Measurements from ENCODE around the gene DISP3.

Gene DISP3

GRCh38 chr1:11488966-11489625 lies 10.1 kb downstream of the DISP3 start:
- DNase-seq = no peak

DNA sequence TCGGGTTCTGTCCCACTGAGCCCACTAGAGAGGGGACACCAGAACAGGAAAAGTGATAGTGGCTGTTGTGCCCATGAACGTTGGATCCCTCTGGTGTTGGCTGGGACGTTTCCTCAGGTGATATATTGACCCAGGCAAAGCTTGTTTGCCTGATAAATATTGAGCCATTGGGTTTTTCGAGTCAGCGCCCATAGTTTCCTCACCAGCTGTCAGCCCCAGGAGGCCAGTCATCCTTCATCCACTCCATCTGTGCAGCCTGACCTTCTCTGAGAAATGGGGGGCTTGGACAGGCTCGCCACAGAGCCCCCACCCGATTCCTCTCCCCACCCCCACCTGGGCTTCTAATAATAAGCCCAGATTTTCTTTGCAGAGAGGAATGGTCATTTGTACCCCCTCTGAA lies 13.3 kb downstream of the DISP3 start:
- no peak for DNase-seq

- no peak for DNase-seq
These were observed 15.2 kb downstream of the DISP3 start for GRCh38 chr1:11493972-11494655.

DNA sequence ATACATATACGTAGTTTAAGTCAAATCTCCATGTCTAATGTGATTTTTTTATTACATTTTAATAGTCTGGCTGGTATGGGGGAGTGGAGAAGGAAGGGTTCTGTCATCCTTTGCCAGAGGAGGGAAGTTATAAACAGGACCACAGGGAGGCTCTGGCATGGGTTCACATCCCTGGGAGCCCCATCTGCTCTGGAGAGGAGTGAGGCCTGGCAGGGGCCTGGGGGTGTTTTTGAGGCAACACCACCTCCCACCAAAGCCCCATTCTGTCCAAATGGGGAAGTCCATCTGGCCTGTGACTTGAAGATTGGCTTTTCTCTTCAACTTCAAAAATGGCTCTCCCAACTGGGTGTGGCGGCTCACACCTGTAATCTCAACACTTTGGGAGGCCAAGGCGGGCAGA lies 15.8 kb downstream of the DISP3 start:
- DNase-seq = no peak

DNA sequence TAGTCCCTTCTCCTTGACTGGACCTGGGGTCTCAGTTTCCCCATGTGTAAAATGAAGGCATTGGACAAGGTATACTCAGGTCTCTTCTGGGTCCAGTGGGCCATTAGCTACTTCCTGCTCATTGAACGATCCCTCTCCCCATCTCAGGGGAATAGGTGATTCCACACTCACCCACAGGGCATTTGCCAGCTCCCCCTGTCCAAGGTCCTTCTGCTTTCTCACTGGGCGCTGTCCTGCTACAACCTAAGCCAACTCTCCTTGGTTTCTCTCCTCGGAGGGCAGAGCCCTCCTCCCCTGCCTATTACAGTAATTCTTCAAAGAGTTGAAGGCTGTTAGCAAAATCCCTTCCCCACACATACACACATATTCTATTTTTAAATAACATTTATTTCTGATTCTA lies 16.6 kb downstream of the DISP3 start:
- no peak for DNase-seq

GRCh38 chr1:11496551-11497080 lies 17.7 kb downstream of the DISP3 start:
- no peak for DNase-seq

DNA sequence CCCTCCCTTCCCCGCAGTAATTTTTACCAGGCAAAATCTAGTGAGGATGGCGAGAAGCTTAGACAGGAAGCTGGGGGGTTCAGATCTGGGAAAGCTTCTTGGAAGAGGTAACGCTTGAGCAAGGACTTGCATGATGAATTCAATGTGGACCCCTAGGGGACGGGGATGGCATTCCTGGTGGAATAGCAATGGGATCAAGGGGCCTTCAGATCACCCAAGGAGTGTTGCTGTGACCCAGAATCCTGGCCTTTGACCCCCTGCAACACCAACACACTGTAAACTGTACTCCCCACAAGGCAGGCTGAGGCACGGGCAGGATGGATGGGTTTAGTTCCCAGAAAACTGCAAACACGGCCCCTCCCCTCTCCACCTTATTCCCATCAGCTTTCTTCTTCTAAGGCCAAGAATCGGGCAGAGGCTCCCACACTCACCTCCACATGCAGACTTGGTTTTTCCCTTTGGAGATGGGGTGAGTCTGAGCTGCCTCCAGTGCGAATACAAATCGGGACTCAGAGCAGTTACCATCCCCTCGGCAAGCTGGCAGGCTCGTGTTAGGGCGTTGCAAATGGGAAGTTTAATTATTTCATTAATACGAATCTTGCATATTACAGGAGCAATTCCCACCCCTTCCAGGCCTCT lies 20.1 kb downstream of the DISP3 start:
- DNase-seq = no peak

GRCh38 chr1:11499601-11500331 lies 20.8 kb downstream of the DISP3 start:
- peak; percentile 6 for DNase-seq

GRCh38 chr1:11500881-11501280 lies 21.9 kb downstream of the DISP3 start:
- DNase-seq = no peak

- DNase-seq = no peak
These were observed 22.5 kb downstream of the DISP3 start for GRCh38 chr1:11501491-11501897.

DNA sequence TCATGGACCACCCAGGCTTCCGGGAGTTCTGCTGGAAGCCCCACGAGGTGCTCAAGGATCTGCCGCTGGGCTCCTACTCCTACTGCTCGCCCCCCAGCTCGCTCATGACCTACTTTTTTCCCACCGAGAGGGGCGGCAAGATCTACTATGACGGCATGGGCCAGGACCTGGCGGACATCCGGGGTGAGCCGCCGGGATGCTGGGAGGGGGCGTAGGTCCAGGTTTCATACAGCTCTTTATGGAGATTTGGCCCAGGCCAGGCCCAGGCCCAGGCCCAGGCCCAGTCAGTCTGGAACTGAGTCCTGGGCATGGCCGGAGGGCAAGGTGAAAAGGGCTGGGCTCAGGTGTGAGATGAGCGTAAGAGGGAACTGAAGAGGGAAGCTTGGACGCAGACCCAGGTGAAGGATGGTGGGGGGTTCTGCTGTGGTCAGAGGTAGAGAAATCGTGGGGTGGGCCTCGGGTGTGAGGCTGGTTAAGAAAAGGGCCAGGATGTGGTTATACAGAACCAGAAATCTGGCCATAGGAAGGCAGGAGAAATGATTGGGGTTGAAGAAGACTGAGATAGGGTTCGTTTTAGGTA lies 23.0 kb downstream of the DISP3 start:
- DNase-seq = no peak

DNA sequence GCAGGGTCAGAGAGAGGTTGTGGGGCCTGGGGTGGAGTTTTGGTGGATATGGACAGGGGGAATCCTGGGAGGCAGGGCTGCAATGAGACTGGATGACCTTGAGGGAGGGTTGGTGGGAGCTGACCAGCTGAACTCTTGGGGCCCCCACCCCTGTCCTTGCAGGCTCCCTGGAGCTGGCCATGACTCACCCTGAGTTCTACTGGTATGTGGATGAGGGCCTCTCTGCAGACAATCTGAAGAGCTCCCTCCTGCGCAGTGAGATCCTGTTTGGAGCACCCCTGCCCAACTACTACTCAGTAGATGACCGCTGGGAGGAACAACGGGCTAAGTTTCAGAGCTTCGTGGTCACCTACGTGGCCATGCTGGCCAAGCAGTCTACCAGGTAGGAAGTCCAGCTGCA lies 23.6 kb downstream of the DISP3 start:
- no peak for DNase-seq

DNA sequence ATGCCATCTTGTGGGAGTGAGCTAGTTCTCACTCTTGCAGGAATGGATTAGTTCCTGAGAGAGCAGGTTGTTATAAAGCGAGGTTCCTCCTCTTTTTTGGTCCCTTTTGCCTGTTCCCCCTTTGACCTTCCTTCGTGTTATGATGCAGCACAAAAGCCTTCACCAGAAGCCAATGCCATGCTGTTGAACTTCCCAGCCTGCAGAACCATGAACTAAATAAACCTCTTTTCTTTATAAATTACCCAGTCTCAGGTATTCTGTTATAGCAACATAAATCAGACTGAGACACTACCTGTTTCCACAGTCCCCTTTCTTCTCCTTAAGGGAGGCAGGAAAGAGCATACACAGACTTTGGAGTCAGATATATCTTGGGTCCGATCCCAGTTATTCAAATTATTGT lies 25.6 kb downstream of the DISP3 start:
- DNase-seq = no peak

DNA sequence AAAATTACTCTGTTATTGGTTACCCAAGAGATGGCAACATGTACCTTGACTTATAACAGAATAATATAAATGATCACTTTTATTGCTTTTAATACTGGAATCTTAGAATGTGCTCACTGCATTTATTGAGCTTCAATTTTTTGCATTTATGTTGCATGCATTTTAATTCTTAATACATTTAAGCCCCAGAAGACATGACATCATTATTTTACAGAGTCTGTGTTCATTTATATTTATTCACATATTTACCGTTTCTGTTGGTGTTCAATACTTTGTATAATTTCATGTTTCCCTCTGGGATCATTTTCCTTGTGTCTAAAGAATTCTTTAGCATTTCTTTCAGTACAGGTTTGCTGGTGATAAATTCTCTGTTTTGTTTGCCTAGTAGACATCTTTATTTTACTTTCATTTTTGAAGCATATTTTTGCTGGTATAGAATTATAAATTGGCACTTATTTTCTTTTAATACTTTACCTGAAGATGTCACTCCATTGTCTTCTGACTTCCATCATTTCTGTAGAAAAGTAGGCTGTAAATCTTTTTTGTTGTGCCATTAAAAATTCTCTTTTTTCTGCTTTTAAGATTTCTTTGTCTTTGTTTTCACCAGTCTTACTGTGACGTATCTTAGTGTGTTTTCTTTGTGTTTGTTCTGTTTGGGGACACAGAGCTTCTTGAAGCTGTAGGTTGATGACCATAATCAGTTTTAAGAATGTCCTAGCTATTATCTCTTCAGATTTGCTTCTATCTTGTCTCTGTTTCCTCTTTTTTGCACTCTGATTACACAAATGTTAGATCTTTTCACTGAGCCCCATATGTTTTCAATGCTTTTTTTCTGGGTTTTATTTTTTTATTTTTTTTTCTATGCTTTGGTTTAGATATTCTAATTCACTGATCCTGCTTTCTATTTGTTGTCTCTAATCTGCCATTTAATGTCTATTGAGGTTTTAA lies 26.9 kb downstream of the DISP3 start:
- no peak for DNase-seq

DNA sequence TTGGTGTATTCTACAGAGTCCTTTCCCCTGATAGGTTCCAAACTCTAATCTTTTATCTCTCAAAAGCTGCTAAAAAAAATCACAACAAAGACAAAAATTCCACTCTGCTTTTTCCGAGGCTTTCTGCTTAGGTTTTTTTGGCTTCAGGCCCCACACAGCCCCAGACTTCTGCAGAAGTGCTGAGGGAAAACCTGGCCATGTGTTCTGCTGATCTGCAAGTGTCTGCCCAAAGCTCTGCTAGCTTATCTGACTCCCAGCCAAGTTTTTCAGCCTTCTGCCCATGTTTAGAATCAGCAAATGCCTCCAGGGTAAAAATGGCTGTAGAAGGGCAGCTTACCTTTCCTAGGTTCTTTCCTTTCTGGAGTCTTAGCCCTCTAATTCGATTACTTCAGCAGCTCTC lies 28.4 kb downstream of the DISP3 start:
- no peak for DNase-seq

GRCh38 chr1:11513681-11514080 lies 34.7 kb downstream of the DISP3 start:
- no peak for DNase-seq

DNA sequence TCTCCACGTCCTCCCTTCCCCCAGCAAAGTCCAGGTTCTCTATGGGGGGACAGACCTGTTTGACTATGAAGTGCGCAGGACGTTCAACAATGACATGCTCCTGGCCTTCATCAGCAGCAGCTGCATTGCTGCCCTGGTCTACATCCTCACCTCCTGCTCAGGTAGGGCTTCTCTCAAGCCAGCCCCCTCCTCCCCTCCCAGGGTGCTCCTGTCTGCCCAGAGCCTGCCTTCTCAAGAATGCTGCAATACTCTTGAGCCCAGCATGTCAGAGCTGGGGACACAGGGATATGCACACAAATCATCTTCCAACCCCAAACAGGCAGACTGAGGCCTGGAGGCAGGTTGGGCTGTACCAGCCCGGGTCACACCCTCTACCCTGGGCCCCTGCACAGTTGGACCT lies 35.4 kb downstream of the DISP3 start:
- no peak for DNase-seq

- no peak for DNase-seq
These were observed 36.7 kb downstream of the DISP3 start for GRCh38 chr1:11515368-11516300.

DNA sequence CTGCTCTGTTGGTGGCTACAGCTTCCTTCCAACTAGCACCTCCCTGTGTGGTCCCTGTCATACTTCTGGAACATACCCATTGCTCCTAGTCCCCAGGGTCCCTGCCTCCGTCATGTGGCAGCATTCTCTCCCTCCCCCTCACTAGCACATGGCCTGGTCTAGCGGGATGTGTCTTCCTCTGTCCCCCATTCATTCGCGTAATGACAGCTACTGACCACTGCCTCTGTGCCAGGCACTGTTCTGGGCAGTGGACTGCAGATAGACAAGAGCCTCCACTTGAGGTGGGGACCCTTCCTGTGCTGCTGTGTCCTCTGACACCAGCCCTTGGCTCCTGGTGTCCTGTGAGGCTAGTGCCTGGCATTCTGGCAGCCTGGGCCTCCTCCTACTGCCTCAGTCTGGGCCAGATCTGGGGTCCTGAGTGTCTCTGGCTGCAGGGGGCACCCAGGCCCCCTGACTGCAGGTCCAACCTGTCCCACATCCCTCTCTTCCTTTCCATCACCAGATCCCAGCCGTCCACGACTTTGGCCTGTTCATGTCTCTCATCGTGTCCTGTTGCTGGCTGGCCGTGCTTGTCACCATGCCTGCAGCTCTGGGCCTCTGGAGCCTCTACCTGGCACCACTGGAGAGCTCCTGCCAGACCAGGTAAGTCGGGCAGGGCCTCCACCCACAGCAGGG lies 38.1 kb downstream of the DISP3 start:
- DNase-seq = no peak

Measured in NCI-H2029 (cell line).